Keratinocyte (primary cell): Measurements from ENCODE around the gene CLDN9.

Experiments
- CTCF ChIP-seq, 3 experiments: IDR thresholded peaks in 1 of 3; conservative IDR thresholded peaks in 1 of 3; optimal IDR thresholded peaks in 1 of 3; 2 replicates in 2 of 3; 3 replicates in 1 of 3; pipeline versions ENCODE3 to v1.5.1; 2011; ENCODE audit warnings: low read length in 3 of 3, mild to moderate bottlenecking in 3 of 3, moderate library complexity in 2 of 3, control low read depth in 1 of 3, inconsistent platforms in 1 of 3; ENCODE audit not compliant: insufficient read depth in 2 of 3; ENCODE audit errors: extremely low read depth in 1 of 3
- EZH2 ChIP-seq: IDR thresholded peaks from one replicate; pipeline ENCODE4 v1.6.1; 2012; ENCODE audit warnings: inconsistent platforms, mild to moderate bottlenecking, low read length, moderate library complexity

GRCh38 chr16:3051494-3051893, 38.8 kb downstream of the CLDN9 start:
- TF ChIP-seq CTCF (optimal IDR thresholded peaks at IDR 0.05 in 1 of 3, IDR thresholded peaks at IDR 0.05 in 1 of 3, conservative IDR thresholded peaks at IDR 0.05 in 1 of 3; ENCODE audit: extremely low read depth in 1 of 3, insufficient read depth in 2 of 3, low read length in 3 of 3) (no peak), EZH2 (no peak)
